SK-N-SH treated with all-trans-retinoic acid at 6 μM for 48 hours (cell line): ENCODE data around the gene SRSF1.

Experiments used
- ATAC-seq: fragments of 200-7000 bp; cut with Tn5 transposase; 3 replicates; pipeline ENCODE4 v1.9.1; 2020; ENCODE audit warnings: mild to moderate bottlenecking, moderate library complexity
- ARNTL ChIP-seq: fragments of 450-650 bp; formaldehyde crosslinking; IDR thresholded peaks from 2 replicates; pipeline ENCODE4 v1.5.0; 2020; ENCODE audit warnings: low read depth, mild to moderate bottlenecking, moderate library complexity, borderline replicate concordance
- BACH2 ChIP-seq: fragments of 250-450 bp; sonication (Bioruptor Pico); IDR thresholded peaks from 2 replicates; pipeline ENCODE4 v1.9.0; 2021; ENCODE audit warnings: mild to moderate bottlenecking, borderline replicate concordance
- CREB5 ChIP-seq: fragments of 250-450 bp; sonication (Bioruptor Pico); IDR thresholded peaks from 2 replicates; pipeline ENCODE4 v1.5.1; 2020; ENCODE audit warnings: low read depth, mild to moderate bottlenecking, moderate library complexity
- CSRNP3 ChIP-seq: fragments of 250-450 bp; sonication (Bioruptor Pico); IDR thresholded peaks from 2 replicates; pipeline ENCODE4 v1.5.1; 2021; ENCODE audit warnings: mild to moderate bottlenecking, moderate library complexity
- ESRRG ChIP-seq: fragments of 250-450 bp; sonication (Bioruptor Pico); IDR thresholded peaks from 2 replicates; pipeline ENCODE4 v1.6.1; 2021; ENCODE audit warnings: mild to moderate bottlenecking
- GLIS3 ChIP-seq: fragments of 250-450 bp; sonication (Bioruptor Pico); IDR thresholded peaks from 2 replicates; pipeline ENCODE4 v1.5.0; 2020; ENCODE audit warnings: mild to moderate bottlenecking, moderate library complexity
- OSR1 ChIP-seq: fragments of 250-450 bp; sonication (Bioruptor Pico); IDR thresholded peaks from 2 replicates; pipeline ENCODE4 v1.8.0; 2022; ENCODE audit warnings: moderate library complexity, mild to moderate bottlenecking, inconsistent platforms
- PATZ1 ChIP-seq: fragments of 250-450 bp; sonication (Bioruptor Pico); IDR thresholded peaks from 2 replicates; pipeline ENCODE4 v1.8.0; 2020; ENCODE audit warnings: mild to moderate bottlenecking, moderate library complexity, borderline replicate concordance
- POU6F1 ChIP-seq: fragments of 250-450 bp; sonication (Bioruptor Pico); IDR thresholded peaks from 2 replicates; pipeline ENCODE4 v1.8.0; 2021; ENCODE audit warnings: low read depth, mild to moderate bottlenecking, moderate library complexity, borderline replicate concordance
- PPARA ChIP-seq: fragments of 250-450 bp; sonication (Bioruptor Pico); IDR thresholded peaks from 2 replicates; pipeline ENCODE4 v1.5.0; 2020; ENCODE audit warnings: mild to moderate bottlenecking, borderline replicate concordance
- SNAI2 ChIP-seq: fragments of 250-450 bp; sonication (Bioruptor Pico); IDR thresholded peaks from 2 replicates; pipeline ENCODE4 v1.5.0; 2020; ENCODE audit warnings: mild to moderate bottlenecking, moderate library complexity
- TCF4 ChIP-seq: fragments of 250-450 bp; sonication (Bioruptor Pico); IDR thresholded peaks from 2 replicates; pipeline ENCODE4 v1.8.0; 2021; ENCODE audit warnings: mild to moderate bottlenecking, moderate library complexity, borderline replicate concordance
- TOX ChIP-seq: fragments of 250-450 bp; sonication (Bioruptor Pico); IDR thresholded peaks from 2 replicates; pipeline ENCODE4 v1.8.0; 2021; ENCODE audit warnings: mild to moderate bottlenecking, moderate library complexity, borderline replicate concordance
- TSHZ2 ChIP-seq: fragments of 250-450 bp; sonication (Bioruptor Pico); IDR thresholded peaks from 2 replicates; pipeline ENCODE4 v1.5.0; 2020; ENCODE audit warnings: mild to moderate bottlenecking, moderate library complexity
- ZC3H10 ChIP-seq: fragments of 250-450 bp; sonication (Bioruptor Pico); IDR thresholded peaks from 2 replicates; pipeline ENCODE4 v1.5.1; 2021; ENCODE audit warnings: mild to moderate bottlenecking, moderate library complexity
- ZFP3 ChIP-seq: fragments of 250-450 bp; sonication (Bioruptor Pico); IDR thresholded peaks from 2 replicates; pipeline ENCODE4 v1.5.0; 2020; ENCODE audit warnings: mild to moderate bottlenecking, moderate library complexity
- ZNF565 ChIP-seq: fragments of 450-650 bp; formaldehyde crosslinking; conservative IDR thresholded peaks from 2 replicates; pipeline ENCODE4 v1.5.0; 2020; ENCODE audit warnings: low read depth, mild to moderate bottlenecking, moderate library complexity
- ZNF70 ChIP-seq: fragments of 450-650 bp; formaldehyde crosslinking; IDR thresholded peaks from 2 replicates; pipeline ENCODE4 v1.5.0; 2020; ENCODE audit warnings: mild to moderate bottlenecking, moderate library complexity
- ZNF8 ChIP-seq: fragments of 450-650 bp; formaldehyde crosslinking; IDR thresholded peaks from 2 replicates; pipeline ENCODE4 v1.5.0; 2020; ENCODE audit warnings: mild to moderate bottlenecking, moderate library complexity

SRSF1 gene

GRCh38 chr17:57997085-57997809, 9.8 kb downstream of the SRSF1 start (continued):
- TF ChIP-seq ZNF8 (CRISPR knock-in tag), result no peak
- TF ChIP-seq, all 23 proteins: peak for 0

- 0 out of 2 replicates have a peak, but pooled peaks have one; percentile 24 for TF ChIP-seq ZNF70
- no peak for TF ChIP-seq ZFP3 (CRISPR knock-in tag)
- no peak for TF ChIP-seq TCF4 (CRISPR knock-in tag)
- no peak for TF ChIP-seq PPARA
- no peak for TF ChIP-seq ZC3H10 (CRISPR knock-in tag)
- 0 out of 2 replicates have a peak, but pooled peaks have one; percentile 37 for TF ChIP-seq ZNF8 (CRISPR knock-in tag)
- 0 out of 2 replicates have a peak, but pooled peaks have one; percentile 26 for TF ChIP-seq SNAI2 (CRISPR knock-in tag)
- peak; percentile 85; the same call in 1 of the 2 replicates for TF ChIP-seq ZNF565 (CRISPR knock-in tag)
- TF ChIP-seq CSRNP3 (CRISPR knock-in tag), result 0 out of 2 replicates have a peak, but pooled peaks have one; percentile 10
- 0 out of 2 replicates have a peak, but pooled peaks have one; percentile 11 for TF ChIP-seq PATZ1
- TF ChIP-seq CREB5 (CRISPR knock-in tag), result peak; percentile 15; the same call in 1 of the 2 replicates
- TF ChIP-seq ESRRG (CRISPR knock-in tag), result no peak
- peak; percentile 87 for ATAC-seq
Observed at GRCh38 chr17:57995076-57995956, 11.7 kb downstream of the SRSF1 start.

GRCh38 chr17:57994436-57994835, 12.6 kb downstream of the SRSF1 start:
- no peak for TF ChIP-seq GLIS3 (CRISPR knock-in tag)
- TF ChIP-seq ARNTL (CRISPR knock-in tag), result no peak
- TF ChIP-seq SNAI2 (CRISPR knock-in tag), result no peak
- TF ChIP-seq TOX (CRISPR knock-in tag), result no peak
- no peak for TF ChIP-seq POU6F1 (CRISPR knock-in tag)
- no peak for TF ChIP-seq BACH2 (CRISPR knock-in tag)
- no peak for TF ChIP-seq ZFP3 (CRISPR knock-in tag)
- no peak for TF ChIP-seq ZC3H10 (CRISPR knock-in tag)
- TF ChIP-seq PPARA, result no peak
- TF ChIP-seq OSR1, result no peak
- no peak for TF ChIP-seq TSHZ2 (CRISPR knock-in tag)
- TF ChIP-seq ZNF8 (CRISPR knock-in tag), result no peak
- ATAC-seq, result peak; percentile 2; the same call in 2 of the 3 replicates
